ENCODE data around the gene TAF13. TPM values are rescaled to one million over a fixed set of nuclear protein-coding genes. Genes with fewer than 3 reads are reported as not detected.
A peak's percentile ranks its signal among the peaks of the same experiment; 100 is the strongest.

The TAF13 gene
- total and polyA plus RNA-seq, 9 of the 15 experiments (the other 6 are each of a cell fraction or from before 2014, with no cell fraction given): 14.9 to 77.2 (median 38.7) TPM

GRCh38 chr1:109080441-109081082, 4.8 kb upstream of the TAF13 start (continued):
- TF ChIP-seq ZBTB5 (IDR thresholded peaks at IDR 0.05): 0 out of 2 replicates have a peak, but pooled peaks have one; percentile 48

- ChIA-PET POLR2A (interaction anchor here (1.7 kb wide), 1 partner anchor 8 kb away, joined by 4 read pairs; no protein-coding TSS in a partner anchor), CTCF (ENCODE audit: low intra/inter-chr PET ratio) (no interaction called here)
- Histone ChIP-seq H3K27ac (ENCODE audit: extremely low read depth, low read depth, low read length) (peak overlapping the region; percentile 74), H3K9ac (ENCODE audit: insufficient read depth in 1 of 2, low read depth in 2 of 2, low read length in 2 of 2) (peak overlapping the region in 1 of 2 experiments; percentile 68; a peak in 2 of 4 replicates), H4K20me1 (replicated peaks; ENCODE audit: control insufficient read depth, insufficient read depth, low read length) (no peaks in the 10 kb centered on the region), H3K27me3 (ENCODE audit: control insufficient read depth in 2 of 2, insufficient read depth in 2 of 2, low read length in 2 of 2) (no peaks in the 10 kb centered on the region), H3K36me3 (ENCODE audit: control insufficient read depth, insufficient read depth, low read length) (no peaks in the 10 kb centered on the region; the same call in 2 of the 3 replicates), H3K4me3 (no peak overlapping the region), H3K9me1 (ENCODE audit: control insufficient read depth, insufficient read depth, low read length) (no peaks in the 10 kb centered on the region), H3K4me1 (replicated peaks in 1 of 2; ENCODE audit: control insufficient read depth in 2 of 2, insufficient read depth in 2 of 2, low read length in 2 of 2) (peaks cover 20 to 27% of the 10 kb centered on the region in 2 experiments), H3K79me2 (ENCODE audit: control insufficient read depth, insufficient read depth, low read length) (peaks cover 14% of the 10 kb centered on the region), H3K9me3 (replicated peaks; ENCODE audit: control insufficient read depth, insufficient read depth, low read depth, low read length) (no peaks in the 10 kb centered on the region), H2AFZ (ENCODE audit: low read depth, low read length) (peak overlapping the region; percentile 89), H3K4me2 (ENCODE audit: insufficient read depth, low read length) (0 out of 2 replicates have a peak overlapping the region, but pooled peaks have one; percentile 34)
- no peak for DNase-seq (ENCODE audit: extremely low read depth in 1 of 4, low spot score in 3 of 4)
- no TSS peak for BruUV-seq (replicated peaks)
- intact Hi-C loops (cut with micrococcal nuclease) (no loop called here), in situ Hi-C loops (cut with MboI) (no loop called here)
- WGBS (ENCODE audit: insufficient coverage, low coverage, missing lambda C conversion rate): 49% methylated on average over 2 of the region's 2 CpGs
- FAIRE-seq: no peak
- ATAC-seq: no peak
- TF ChIP-seq ZNF707 (CRISPR knock-in tag; conservative IDR thresholded peaks at IDR 0.05) (no peak), ZFP30 (CRISPR knock-in tag; IDR thresholded peaks at IDR 0.05; ENCODE audit: borderline replicate concordance) (0 out of 2 replicates have a peak, but pooled peaks have one; percentile 5), POLR2H (tag; IDR thresholded peaks at IDR 0.05; ENCODE audit: low read depth) (0 out of 2 replicates have a peak, but pooled peaks have one; percentile 42), CC2D1A (IDR thresholded peaks at IDR 0.05) (no peak), ETV5 (CRISPR knock-in tag; IDR thresholded peaks at IDR 0.05; ENCODE audit: low read depth) (no peak), ELF2 (CRISPR knock-in tag; IDR thresholded peaks at IDR 0.05) (no peak; the same call in 1 of the 2 replicates)
- TF ChIP-seq, protein P1, sequence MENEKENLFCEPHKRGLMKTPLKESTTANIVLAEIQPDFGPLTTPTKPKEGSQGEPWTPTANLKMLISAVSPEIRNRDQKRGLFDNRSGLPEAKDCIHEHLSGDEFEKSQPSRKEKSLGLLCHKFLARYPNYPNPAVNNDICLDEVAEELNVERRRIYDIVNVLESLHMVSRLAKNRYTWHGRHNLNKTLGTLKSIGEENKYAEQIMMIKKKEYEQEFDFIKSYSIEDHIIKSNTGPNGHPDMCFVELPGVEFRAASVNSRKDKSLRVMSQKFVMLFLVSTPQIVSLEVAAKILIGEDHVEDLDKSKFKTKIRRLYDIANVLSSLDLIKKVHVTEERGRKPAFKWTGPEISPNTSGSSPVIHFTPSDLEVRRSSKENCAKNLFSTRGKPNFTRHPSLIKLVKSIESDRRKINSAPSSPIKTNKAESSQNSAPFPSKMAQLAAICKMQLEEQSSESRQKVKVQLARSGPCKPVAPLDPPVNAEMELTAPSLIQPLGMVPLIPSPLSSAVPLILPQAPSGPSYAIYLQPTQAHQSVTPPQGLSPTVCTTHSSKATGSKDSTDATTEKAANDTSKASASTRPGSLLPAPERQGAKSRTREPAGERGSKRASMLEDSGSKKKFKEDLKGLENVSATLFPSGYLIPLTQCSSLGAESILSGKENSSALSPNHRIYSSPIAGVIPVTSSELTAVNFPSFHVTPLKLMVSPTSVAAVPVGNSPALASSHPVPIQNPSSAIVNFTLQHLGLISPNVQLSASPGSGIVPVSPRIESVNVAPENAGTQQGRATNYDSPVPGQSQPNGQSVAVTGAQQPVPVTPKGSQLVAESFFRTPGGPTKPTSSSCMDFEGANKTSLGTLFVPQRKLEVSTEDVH (IDR thresholded peaks at IDR 0.05; ENCODE audit: low read depth, partially characterized antibody): peak; percentile 24
Observed at GRCh38 chr1:109079240-109079622, 3.4 kb upstream of the TAF13 start.
